HG03457 (cell line): ENCODE results near the gene RPL7A.

Experiments used
- ATAC-seq: cut with Tn5 transposase; IDR thresholded peaks from one replicate; pipeline ENCODE4 v1.9.1; 2021; ENCODE audit warnings: moderate number of reproducible peaks; ENCODE audit not compliant: unreplicated experiment

RPL7A gene

GRCh38 chr9:133347515-133347984 is 468 bp upstream of the RPL7A start:
- peak; percentile 32 for ATAC-seq

- ATAC-seq: no peak
Measured at GRCh38 chr9:133348718-133349573, 928 bp downstream of the RPL7A start.

- no peak for ATAC-seq
Measured at GRCh38 chr9:133349965-133350616, 2.1 kb downstream of the RPL7A start.

GRCh38 chr9:133351526-133351907 is 3.5 kb downstream of the RPL7A start:
- ATAC-seq: no peak

GRCh38 chr9:133351908-133352634 is 4.1 kb downstream of the RPL7A start:
- ATAC-seq: no peak

- no peak for ATAC-seq
Measured at GRCh38 chr9:133352635-133353340, 4.8 kb downstream of the RPL7A start.

GRCh38 chr9:133353548-133353947 is 5.5 kb downstream of the RPL7A start:
- no peak for ATAC-seq

GRCh38 chr9:133354766-133355165 is 6.7 kb downstream of the RPL7A start:
- ATAC-seq: no peak

GRCh38 chr9:133355881-133356357 is 7.9 kb downstream of the RPL7A start:
- ATAC-seq: no peak

- no peak for ATAC-seq
Measured at GRCh38 chr9:133356391-133357091, 8.5 kb downstream of the RPL7A start, which contains the start of the genes SURF1 and SURF2. Gene SURF1, minus strand, starts transcription at chr9:133356487. Its CDS starts 34 bp downstream, at chr9:133356453. Gene SURF2, plus strand, starts transcription at chr9:133356550. Its CDS starts 43 bp downstream, at chr9:133356593.

GRCh38 chr9:133357656-133358055 is 9.6 kb downstream of the RPL7A start:
- no peak for ATAC-seq

GRCh38 chr9:133359399-133360175 is 11.6 kb downstream of the RPL7A start:
- ATAC-seq: no peak

GRCh38 chr9:133360400-133361393 is 12.7 kb downstream of the RPL7A start:
- no peak for ATAC-seq

GRCh38 chr9:133361507-133362092 is 13.6 kb downstream of the RPL7A start:
- no peak for ATAC-seq

- no peak for ATAC-seq
Measured at GRCh38 chr9:133362359-133363044, 14.5 kb downstream of the RPL7A start.

GRCh38 chr9:133366435-133366834 is 18.4 kb downstream of the RPL7A start:
- ATAC-seq: no peak

- no peak for ATAC-seq
Measured at GRCh38 chr9:133367221-133367620, 19.2 kb downstream of the RPL7A start.
